Stimulated activated memory B cell treated with anti-CD40 and anti-IgM and Interleukin-4, amounts not matched to agents 10 μg/mL and 1 μg/mL and 100 μg/mL, for 72 hours (primary cell): ENCODE data around the gene RDH13.
"Not testable (repeated sequence)": the region's sequence is repeated elsewhere in the genome, so short reads cannot be mapped to it uniquely, and the experiment has no call there.

Experiments used
- ATAC-seq: fragments of 150-1000 bp; cut with Tn5 transposase; 2 replicates; pipeline ENCODE4 v1.10.0; 2021
- H3K27ac Mint-ChIP-seq: one replicate; pipeline ENCODE4 v1.8.0; 2022; ENCODE audit warnings: mild to moderate bottlenecking, mixed read lengths
- H3K27me3 Mint-ChIP-seq: one replicate; pipeline ENCODE4 v1.8.0; 2022; ENCODE audit warnings: mixed read lengths
- H3K36me3 Mint-ChIP-seq: one replicate; pipeline ENCODE4 v1.8.0; 2022; ENCODE audit warnings: mixed read lengths
- H3K4me1 Mint-ChIP-seq: one replicate; pipeline ENCODE4 v1.8.0; 2022; ENCODE audit warnings: mixed read lengths
- H3K4me3 Mint-ChIP-seq: one replicate; pipeline ENCODE4 v1.8.0; 2022; ENCODE audit warnings: mild to moderate bottlenecking, moderate library complexity, mixed read lengths
- H3K9me3 Mint-ChIP-seq: one replicate; pipeline ENCODE4 v1.8.0; 2022; ENCODE audit warnings: mixed read lengths

The RDH13 gene

GRCh38 chr19:55047951-55048350 lies 15.0 kb downstream of the RDH13 start:
- H3K4me3 Mint-ChIP-seq = no peak overlapping the region
- H3K27ac Mint-ChIP-seq = no peak overlapping the region
- no peaks in the 10 kb centered on the region for H3K9me3 Mint-ChIP-seq
- H3K36me3 Mint-ChIP-seq = peaks cover 71% of the 10 kb centered on the region
- no peaks in the 10 kb centered on the region for H3K27me3 Mint-ChIP-seq
- H3K4me1 Mint-ChIP-seq = no peaks in the 10 kb centered on the region
- ATAC-seq = no peak

GRCh38 chr19:55046975-55047622 lies 15.8 kb downstream of the RDH13 start:
- no peak overlapping the region for H3K27ac Mint-ChIP-seq
- no peak for ATAC-seq
- no peaks in the 10 kb centered on the region for H3K9me3 Mint-ChIP-seq
- peaks cover 7% of the 10 kb centered on the region for H3K4me1 Mint-ChIP-seq
- no peaks in the 10 kb centered on the region for H3K27me3 Mint-ChIP-seq
- peaks cover 73% of the 10 kb centered on the region for H3K36me3 Mint-ChIP-seq
- no peak overlapping the region for H3K4me3 Mint-ChIP-seq

- H3K27me3 Mint-ChIP-seq = no peaks in the 10 kb centered on the region
- H3K36me3 Mint-ChIP-seq = peaks cover 68% of the 10 kb centered on the region
- H3K4me3 Mint-ChIP-seq = no peak overlapping the region
- no peak for ATAC-seq
- peaks cover 14% of the 10 kb centered on the region for H3K4me1 Mint-ChIP-seq
- no peaks in the 10 kb centered on the region for H3K9me3 Mint-ChIP-seq
- no peak overlapping the region for H3K27ac Mint-ChIP-seq
These were observed 17.9 kb downstream of the RDH13 start for GRCh38 chr19:55044771-55045716.

GRCh38 chr19:55044286-55044685 lies 18.7 kb downstream of the RDH13 start:
- Mint-ChIP-seq H3K36me3 (peaks cover 68% of the 10 kb centered on the region), H3K4me1 (peaks cover 14% of the 10 kb centered on the region), H3K27me3 (no peaks in the 10 kb centered on the region), H3K9me3 (no peaks in the 10 kb centered on the region), H3K4me3 (no peak overlapping the region), H3K27ac (no peak overlapping the region)
- no peak for ATAC-seq

- Mint-ChIP-seq H3K4me1 (peaks cover 14% of the 10 kb centered on the region), H3K27me3 (no peaks in the 10 kb centered on the region), H3K9me3 (no peaks in the 10 kb centered on the region), H3K27ac (no peak overlapping the region), H3K36me3 (peaks cover 54% of the 10 kb centered on the region), H3K4me3 (no peak overlapping the region)
- ATAC-seq = no peak
These were observed 20.3 kb downstream of the RDH13 start for GRCh38 chr19:55042688-55043087.

GRCh38 chr19:55042344-55042678 lies 20.6 kb downstream of the RDH13 start:
- Mint-ChIP-seq H3K4me1 (peaks cover 14% of the 10 kb centered on the region), H3K27me3 (no peaks in the 10 kb centered on the region), H3K4me3 (no peak overlapping the region), H3K36me3 (peaks cover 50% of the 10 kb centered on the region), H3K27ac (no peak overlapping the region), H3K9me3 (no peaks in the 10 kb centered on the region)
- ATAC-seq = no peak

- Mint-ChIP-seq H3K36me3 (peaks cover 45% of the 10 kb centered on the region), H3K4me1 (peaks cover 14% of the 10 kb centered on the region), H3K27ac (no peak overlapping the region), H3K27me3 (no peaks in the 10 kb centered on the region), H3K9me3 (no peaks in the 10 kb centered on the region), H3K4me3 (no peak overlapping the region)
- ATAC-seq = no peak
These were observed 21.2 kb downstream of the RDH13 start for GRCh38 chr19:55041627-55042343.

GRCh38 chr19:55041244-55041626 lies 21.7 kb downstream of the RDH13 start:
- no peaks in the 10 kb centered on the region for H3K27me3 Mint-ChIP-seq
- peaks cover 14% of the 10 kb centered on the region for H3K4me1 Mint-ChIP-seq
- H3K4me3 Mint-ChIP-seq = no peak overlapping the region
- no peak for ATAC-seq
- no peaks in the 10 kb centered on the region for H3K9me3 Mint-ChIP-seq
- H3K27ac Mint-ChIP-seq = no peak overlapping the region
- H3K36me3 Mint-ChIP-seq = peaks cover 42% of the 10 kb centered on the region

- H3K27ac Mint-ChIP-seq, ATAC-seq, H3K4me3 Mint-ChIP-seq, H3K27me3 Mint-ChIP-seq, H3K9me3 Mint-ChIP-seq: not testable (repeated sequence)
- Mint-ChIP-seq H3K4me1 (peaks cover 14% of the 10 kb centered on the region), H3K36me3 (peaks cover 42% of the 10 kb centered on the region)
These were observed 22.3 kb downstream of the RDH13 start for GRCh38 chr19:55040654-55041053.

- H3K27ac Mint-ChIP-seq, H3K9me3 Mint-ChIP-seq, H3K4me3 Mint-ChIP-seq, H3K27me3 Mint-ChIP-seq, ATAC-seq: not testable (repeated sequence)
- H3K4me1 Mint-ChIP-seq = peaks cover 12% of the 10 kb centered on the region
- H3K36me3 Mint-ChIP-seq = peaks cover 23% of the 10 kb centered on the region
These were observed 25.3 kb downstream of the RDH13 start for GRCh38 chr19:55037603-55038002.

- no peaks in the 10 kb centered on the region for H3K9me3 Mint-ChIP-seq
- no peaks in the 10 kb centered on the region for H3K4me1 Mint-ChIP-seq
- H3K4me3 Mint-ChIP-seq = no peak overlapping the region
- H3K36me3 Mint-ChIP-seq = peaks cover 7% of the 10 kb centered on the region
- no peak overlapping the region for H3K27ac Mint-ChIP-seq
- no peaks in the 10 kb centered on the region for H3K27me3 Mint-ChIP-seq
- no peak for ATAC-seq
These were observed 26.9 kb downstream of the RDH13 start for GRCh38 chr19:55036058-55036457.

- H3K4me1 Mint-ChIP-seq = no peaks in the 10 kb centered on the region
- peaks cover 6% of the 10 kb centered on the region for H3K36me3 Mint-ChIP-seq
- ATAC-seq = no peak
- no peak overlapping the region for H3K27ac Mint-ChIP-seq
- H3K9me3 Mint-ChIP-seq = no peaks in the 10 kb centered on the region
- no peaks in the 10 kb centered on the region for H3K27me3 Mint-ChIP-seq
- no peak overlapping the region for H3K4me3 Mint-ChIP-seq
These were observed 28.2 kb downstream of the RDH13 start for GRCh38 chr19:55034751-55035150.

GRCh38 chr19:55032976-55033643 lies 29.8 kb downstream of the RDH13 start:
- not testable (repeated sequence) for H3K27ac Mint-ChIP-seq, H3K9me3 Mint-ChIP-seq, H3K27me3 Mint-ChIP-seq, H3K4me3 Mint-ChIP-seq, ATAC-seq, H3K4me1 Mint-ChIP-seq, H3K36me3 Mint-ChIP-seq

- Mint-ChIP-seq H3K36me3 (peaks cover 6% of the 10 kb centered on the region), H3K4me3 (no peak overlapping the region), H3K4me1 (no peaks in the 10 kb centered on the region), H3K9me3 (no peaks in the 10 kb centered on the region), H3K27me3 (no peaks in the 10 kb centered on the region), H3K27ac (no peak overlapping the region)
- no peak for ATAC-seq
These were observed 30.7 kb downstream of the RDH13 start for GRCh38 chr19:55032170-55032800.

- no peak overlapping the region for H3K4me3 Mint-ChIP-seq
- peaks cover 6% of the 10 kb centered on the region for H3K36me3 Mint-ChIP-seq
- no peaks in the 10 kb centered on the region for H3K4me1 Mint-ChIP-seq
- peaks cover 2% of the 10 kb centered on the region for H3K9me3 Mint-ChIP-seq
- ATAC-seq = no peak
- no peak overlapping the region for H3K27ac Mint-ChIP-seq
- H3K27me3 Mint-ChIP-seq = no peaks in the 10 kb centered on the region
These were observed 31.8 kb downstream of the RDH13 start for GRCh38 chr19:55031178-55031577.
